H1 (cell line): ENCODE measurements around the gene ARHGAP28. TPM values are rescaled to one million over a fixed set of nuclear protein-coding genes. Genes with fewer than 3 reads are reported as not detected.

Source experiments
- CTCF ChIA-PET: fragments of 300-600 bp; sonication (Branson Sonifier 250); formaldehyde crosslinking; loops from one replicate; lab custom pipeline; 2021; ENCODE audit not compliant: partially characterized antibody; lab: Charles Lee
- POLR2A ChIA-PET: fragments of 300-600 bp; sonication (Branson Sonifier 250); formaldehyde crosslinking; loops from one replicate; lab custom pipeline; 2021; ENCODE audit warnings: inconsistent platforms; ENCODE audit not compliant: partially characterized antibody; lab: Charles Lee
- DNase-seq, 2 experiments: peaks; one replicate each; pipeline versions ENCODE4 v3.0.0 to v3.0.0-alpha.2; 2010 to 2022; ENCODE audit warnings: low spot score in 2 of 2, low read depth in 1 of 2, mixed read lengths in 1 of 2
- FAIRE-seq: peaks from 2 replicates; lab custom pipeline; 2011; peaks lifted over from hg19 to GRCh38; lab: Jason Lieb, UNC
- H2AFZ ChIP-seq: 2 replicates; pipeline ENCODE4 v1.8.1; 2012; ENCODE audit warnings: low read length, inconsistent platforms
- H2AK5ac ChIP-seq: 2 replicates; pipeline ENCODE4 v1.6.1; 2013; ENCODE audit warnings: low read depth, low read length
- H2BK120ac ChIP-seq: replicated peaks from 2 replicates; pipeline ENCODE3; 2013; ENCODE audit warnings: low read depth, low read length, inconsistent platforms
- H2BK12ac ChIP-seq: 2 replicates; pipeline ENCODE4 v1.6.1; 2013; ENCODE audit warnings: low read depth, low read length
- H2BK15ac ChIP-seq: 2 replicates; pipeline ENCODE4 v1.6.1; 2013; ENCODE audit warnings: low read length
- H2BK20ac ChIP-seq: 2 replicates; pipeline ENCODE4 v1.6.1; 2013; ENCODE audit warnings: low read length
- H2BK5ac ChIP-seq: 2 replicates; pipeline ENCODE4 v1.6.1; 2013; ENCODE audit warnings: low read depth, low read length
- H3K14ac ChIP-seq: 2 replicates; pipeline ENCODE4 v1.6.1; 2013; ENCODE audit warnings: inconsistent platforms; ENCODE audit not compliant: insufficient read length
- H3K18ac ChIP-seq: 2 replicates; pipeline ENCODE4 v1.6.1; 2013; ENCODE audit warnings: low read length; ENCODE audit errors: extremely low read depth
- H3K23ac ChIP-seq: 2 replicates; pipeline ENCODE4 v1.6.1; 2013; ENCODE audit warnings: inconsistent platforms; ENCODE audit not compliant: insufficient read length
- H3K23me2 ChIP-seq: 2 replicates; pipeline ENCODE4 v1.6.1; 2013; ENCODE audit warnings: low read depth, low read length
- H3K27ac ChIP-seq: 2 replicates; pipeline ENCODE4 v1.6.1; 2011; ENCODE audit warnings: low read depth, low read length, inconsistent platforms
- H3K27me3 ChIP-seq, 4 experiments: replicated peaks in 1 of 4; 1 replicate in 1 of 4; 2 replicates in 3 of 4; pipeline versions ENCODE4 v1.6.1 to v1.8.1; 2011 to 2013; ENCODE audit warnings: low read length in 3 of 4, mild to moderate bottlenecking in 3 of 4, inconsistent platforms in 2 of 4, mixed read lengths in 2 of 4, moderate library complexity in 1 of 4; ENCODE audit not compliant: control insufficient read depth in 3 of 4, insufficient read depth in 3 of 4; ENCODE audit errors: extremely low read depth in 1 of 4
- H3K36me3 ChIP-seq, 4 experiments: 2 replicates each; pipeline versions ENCODE4 v1.6.1 to v1.8.1; 2011 to 2013; ENCODE audit warnings: mild to moderate bottlenecking in 4 of 4, low read length in 3 of 4, moderate library complexity in 2 of 4, control low read depth in 1 of 4, inconsistent platforms in 1 of 4; ENCODE audit not compliant: insufficient read depth in 4 of 4, control insufficient read depth in 2 of 4
- H3K4ac ChIP-seq: replicated peaks from 2 replicates; pipeline ENCODE3; 2013; ENCODE audit warnings: low read length, low read depth, mixed read lengths, inconsistent platforms; ENCODE audit not compliant: insufficient read length
- H3K4me1 ChIP-seq, 4 experiments: replicated peaks in 1 of 4; 1 replicate in 1 of 4; 2 replicates in 3 of 4; pipeline versions ENCODE4 v1.6.1 to v1.8.1; 2011 to 2013; ENCODE audit warnings: low read length in 3 of 4, inconsistent platforms in 2 of 4, mixed read lengths in 1 of 4; ENCODE audit not compliant: insufficient read depth in 4 of 4, control insufficient read depth in 3 of 4
- H3K4me2 ChIP-seq, 2 experiments: 2 replicates each; pipeline versions ENCODE4 v1.6.1 to v1.8.1; 2011 to 2013; ENCODE audit warnings: low read depth in 2 of 2, low read length in 2 of 2, control low read depth in 1 of 2, inconsistent platforms in 1 of 2, mild to moderate bottlenecking in 1 of 2; ENCODE audit not compliant: insufficient read depth in 1 of 2
- H3K4me3 ChIP-seq, 4 experiments: fragments of 200-600, 300-600 bp in 1 of 4; sonication (generic), shearing (Covaris generic), sonication (Bioruptor Twin) in 1 of 4; 2 replicates each; pipeline versions ENCODE4 v1.5.1 to v1.8.1; 2011 to 2016; ENCODE audit warnings: low read length in 4 of 4, low read depth in 3 of 4, control low read depth in 2 of 4, inconsistent platforms in 2 of 4, mild to moderate bottlenecking in 2 of 4, mixed read lengths in 1 of 4, moderate library complexity in 1 of 4; ENCODE audit not compliant: insufficient read depth in 2 of 4; ENCODE audit errors: extremely low read depth in 1 of 4
- H3K56ac ChIP-seq: replicated peaks from 2 replicates; pipeline ENCODE3; 2013; ENCODE audit warnings: low read depth, mild to moderate bottlenecking, mixed read lengths, low read length, inconsistent platforms; ENCODE audit not compliant: insufficient read length
- H3K79me1 ChIP-seq: 2 replicates; pipeline ENCODE4 v1.6.1; 2013; ENCODE audit warnings: low read depth, low read length, control low read depth
- H3K79me2 ChIP-seq, 2 experiments: 2 replicates each; pipeline versions ENCODE4 v1.6.1 to v1.8.1; 2012 to 2013; ENCODE audit warnings: low read length in 2 of 2, mild to moderate bottlenecking in 2 of 2, inconsistent platforms in 1 of 2; ENCODE audit not compliant: insufficient read depth in 2 of 2, control insufficient read depth in 1 of 2
- H3K9ac ChIP-seq, 4 experiments: replicated peaks in 1 of 4; 1 replicate in 1 of 4; 2 replicates in 3 of 4; pipeline versions ENCODE4 v1.6.1 to v1.8.1; 2011 to 2013; ENCODE audit warnings: low read depth in 3 of 4, low read length in 3 of 4, control low read depth in 2 of 4, mild to moderate bottlenecking in 2 of 4, moderate library complexity in 2 of 4, inconsistent platforms in 1 of 4; ENCODE audit errors: extremely low read depth in 1 of 4
- H3K9me3 ChIP-seq, 2 experiments: 2 replicates each; pipeline versions ENCODE4 v1.6.1 to v1.8.1; 2012 to 2013; ENCODE audit warnings: mild to moderate bottlenecking in 2 of 2, moderate library complexity in 2 of 2, control low read depth in 1 of 2, inconsistent platforms in 1 of 2, low read depth in 1 of 2, low read length in 1 of 2, mixed read lengths in 1 of 2; ENCODE audit not compliant: insufficient read depth in 2 of 2
- H4K20me1 ChIP-seq, 2 experiments: replicated peaks in 1 of 2; 2 replicates each; pipeline versions ENCODE3 to v1.8.1; 2011 to 2013; ENCODE audit warnings: inconsistent platforms in 2 of 2, low read length in 2 of 2, mild to moderate bottlenecking in 1 of 2; ENCODE audit not compliant: insufficient read depth in 2 of 2, control insufficient read depth in 1 of 2
- H4K5ac ChIP-seq: 2 replicates; pipeline ENCODE4 v1.6.1; 2013; ENCODE audit warnings: low read length, low read depth, mixed read lengths, inconsistent platforms; ENCODE audit not compliant: insufficient read length
- H4K8ac ChIP-seq: 2 replicates; pipeline ENCODE4 v1.8.0; 2013; ENCODE audit warnings: mild to moderate bottlenecking, moderate library complexity, low read length, inconsistent platforms; ENCODE audit not compliant: insufficient read depth; ENCODE audit errors: extremely low read depth
- H4K91ac ChIP-seq: replicated peaks from 2 replicates; pipeline ENCODE3; 2013; ENCODE audit warnings: low read length, mixed read lengths, inconsistent platforms; ENCODE audit not compliant: insufficient read length
- BACH1 ChIP-seq: IDR thresholded peaks from 2 replicates; pipeline ENCODE4 v1.6.1; 2012; ENCODE audit warnings: low read length, improper control_type of control experiment
- EGR1 ChIP-seq: IDR thresholded peaks from 2 replicates; pipeline ENCODE4 v1.6.1; 2011; ENCODE audit warnings: low read depth, low read length, borderline replicate concordance
- FOSL1 ChIP-seq: IDR thresholded peaks from 2 replicates; pipeline ENCODE4 v1.6.1; 2011; ENCODE audit warnings: mild to moderate bottlenecking, low read depth, low read length, moderate library complexity; ENCODE audit not compliant: insufficient read depth
- POLR2AphosphoS5 ChIP-seq: IDR thresholded peaks from 2 replicates; pipeline ENCODE4 v1.6.1; 2011; ENCODE audit warnings: low read depth, low read length
- SAP30 ChIP-seq: fragments of 300-600 bp; sonication (generic); IDR thresholded peaks from 2 replicates; pipeline ENCODE4 v1.7.1; 2012; ENCODE audit warnings: low read length, moderate library complexity, mild to moderate bottlenecking, inconsistent platforms; ENCODE audit not compliant: insufficient read depth, insufficient replicate concordance
- SP1 ChIP-seq: IDR thresholded peaks from 2 replicates; pipeline ENCODE4 v1.6.1; 2011; ENCODE audit warnings: low read depth, low read length
- TEAD4 ChIP-seq: IDR thresholded peaks from 2 replicates; pipeline ENCODE4 v1.6.1; 2012; ENCODE audit warnings: low read depth, low read length, inconsistent platforms, mixed read lengths
- WGBS, 2 experiments: shearing (Covaris generic) in 1 of 2; methylation state at CpG; one replicate each; pipeline versions ENCODE4 v1.1.6 to v1.1.7; 2013 to 2015; ENCODE audit warnings: low lambda C conversion rate in 2 of 2, mixed read lengths in 2 of 2, inconsistent platforms in 1 of 2, low coverage in 1 of 2, missing lambda C conversion rate in 1 of 2; ENCODE audit not compliant: insufficient replicate concordance in 2 of 2, insufficient coverage in 1 of 2, insufficient read length in 1 of 2; ENCODE audit errors: extremely low coverage in 1 of 2, missing lambda C conversion rate in 1 of 2; 5-methylcytosine and 5-hydroxymethylcytosine counted together
- polyA plus RNA-seq, 7 experiments: library from polyadenylated mRNA; depleted of rRNA in 3 of 7; stranded (reverse) in 5 of 7; unstranded in 2 of 7; fragments of >200 nt in 5 of 7; fragments of 200-250 nt in 2 of 7; gene quantifications; 1 replicate in 5 of 7; 2 replicates in 1 of 7; 4 replicates in 1 of 7; pipeline versions ENCODE4 v1.2.1 to v1.2.3, GENCODE V29; 2011 to 2013; ENCODE audit warnings: missing spikeins in 2 of 7, mixed read lengths in 2 of 7
- total RNA-seq: library from RNA; stranded (reverse); fragmentation: NEBNext Ultra II Directional; extraction: Animal tissue kit (Norgen Biotek cat#: 25700); gene quantifications from 2 replicates; pipeline ENCODE4 v1.2.1, GENCODE V29; 2021

ARHGAP28 gene
- total and polyA plus RNA-seq, 2 of the 8 experiments (the other 6 are each of a cell fraction or from before 2014, with no cell fraction given), result 2.9 to 14.4 TPM

GRCh38 chr18:6682437-6683111 is 46.9 kb upstream of the ARHGAP28 start:
- no peak overlapping the region for H3K4me3 ChIP-seq
- H3K4ac ChIP-seq, result no peak overlapping the region
- no peak overlapping the region for H3K9ac ChIP-seq
- ChIA-PET CTCF (interaction anchor here (1.0 to 1.3 kb wide), 2 partner anchors 24 to 140 kb away, joined by 3 to 4 read pairs; no protein-coding TSS in a partner anchor), POLR2A (no interaction called here)
- H2BK12ac ChIP-seq, result no peak overlapping the region
- no peak overlapping the region for H2BK5ac ChIP-seq
- H3K4me2 ChIP-seq, result no peak overlapping the region
- H3K4me1 ChIP-seq, result no peaks in the 10 kb centered on the region
- no peaks in the 10 kb centered on the region for H3K36me3 ChIP-seq
- no peaks in the 10 kb centered on the region for H3K27me3 ChIP-seq
- no peak overlapping the region for H4K5ac ChIP-seq
- no peaks in the 10 kb centered on the region for H3K79me1 ChIP-seq
- H3K56ac ChIP-seq, result no peak overlapping the region
- no peaks in the 10 kb centered on the region for H3K9me3 ChIP-seq
- H3K23me2 ChIP-seq, result no peaks in the 10 kb centered on the region; the same call in 1 of the 2 replicates
- no peak overlapping the region for H3K14ac ChIP-seq
- DNase-seq (no peak), FAIRE-seq (peak; percentile 50)
- H4K91ac ChIP-seq, result no peak overlapping the region
- no peak for TF ChIP-seq TEAD4
- TF ChIP-seq SAP30, result no peak
- TF ChIP-seq FOSL1, result no peak
- no peak for TF ChIP-seq SP1
- TF ChIP-seq EGR1, result no peak
- 0 out of 2 replicates have a peak, but pooled peaks have one; percentile 18 for TF ChIP-seq BACH1
- TF ChIP-seq POLR2AphosphoS5, result no peak
- no peak overlapping the region for H3K23ac ChIP-seq
- no peak overlapping the region for H2BK15ac ChIP-seq
- no peak overlapping the region for H2BK120ac ChIP-seq
- H2BK20ac ChIP-seq, result no peak overlapping the region
- H4K20me1 ChIP-seq, result no peaks in the 10 kb centered on the region
- H4K8ac ChIP-seq, result no peak overlapping the region
- no peak overlapping the region for H2AFZ ChIP-seq
- H3K18ac ChIP-seq, result no peak overlapping the region
- 90% methylated on average over 14 of the region's 14 CpGs; no CpG with 5 or more reads in 1 of the 2 experiments for WGBS, 2 experiments
- no peak overlapping the region for H2AK5ac ChIP-seq
- no peak overlapping the region for H3K27ac ChIP-seq
- no peaks in the 10 kb centered on the region for H3K79me2 ChIP-seq
